ENCODE data around the gene AMBRA1. TPM values are rescaled to one million over a fixed set of nuclear protein-coding genes. Genes with fewer than 3 reads are reported as not detected.

Gene AMBRA1
- total RNA-seq, 1 donor = 23.7 TPM

- TF ChIP-seq, protein P1, sequence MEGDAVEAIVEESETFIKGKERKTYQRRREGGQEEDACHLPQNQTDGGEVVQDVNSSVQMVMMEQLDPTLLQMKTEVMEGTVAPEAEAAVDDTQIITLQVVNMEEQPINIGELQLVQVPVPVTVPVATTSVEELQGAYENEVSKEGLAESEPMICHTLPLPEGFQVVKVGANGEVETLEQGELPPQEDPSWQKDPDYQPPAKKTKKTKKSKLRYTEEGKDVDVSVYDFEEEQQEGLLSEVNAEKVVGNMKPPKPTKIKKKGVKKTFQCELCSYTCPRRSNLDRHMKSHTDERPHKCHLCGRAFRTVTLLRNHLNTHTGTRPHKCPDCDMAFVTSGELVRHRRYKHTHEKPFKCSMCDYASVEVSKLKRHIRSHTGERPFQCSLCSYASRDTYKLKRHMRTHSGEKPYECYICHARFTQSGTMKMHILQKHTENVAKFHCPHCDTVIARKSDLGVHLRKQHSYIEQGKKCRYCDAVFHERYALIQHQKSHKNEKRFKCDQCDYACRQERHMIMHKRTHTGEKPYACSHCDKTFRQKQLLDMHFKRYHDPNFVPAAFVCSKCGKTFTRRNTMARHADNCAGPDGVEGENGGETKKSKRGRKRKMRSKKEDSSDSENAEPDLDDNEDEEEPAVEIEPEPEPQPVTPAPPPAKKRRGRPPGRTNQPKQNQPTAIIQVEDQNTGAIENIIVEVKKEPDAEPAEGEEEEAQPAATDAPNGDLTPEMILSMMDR (IDR thresholded peaks at IDR 0.05; ENCODE audit: insufficient read depth, low read depth, low read length) = no peak
- DNase-seq (ENCODE audit: low read depth) = no peak
- no peak overlapping the region for H3K4me3 ChIP-seq (ENCODE audit: low read depth, low read length)
Measured at GRCh38 chr11:46582588-46582987, 11.2 kb downstream of the AMBRA1 start.

DNA sequence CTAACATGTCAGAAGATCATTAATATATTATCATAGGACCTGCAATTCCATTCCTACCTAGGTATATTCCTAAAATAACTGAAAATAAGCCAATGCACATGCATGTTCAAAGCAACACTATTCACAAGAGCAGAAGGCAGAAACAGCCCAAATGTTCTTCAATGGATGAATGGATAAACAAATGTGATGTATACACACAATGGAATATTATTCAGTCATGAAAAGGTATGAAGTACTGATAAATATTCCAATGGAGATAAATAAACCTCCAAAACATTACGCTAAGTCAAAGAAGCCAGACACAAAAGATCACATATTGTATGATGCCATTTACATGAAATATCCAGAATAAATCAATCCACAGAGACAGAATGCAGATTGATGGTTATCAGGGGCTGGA, 16.8 kb downstream of the AMBRA1 start:
- TF ChIP-seq, protein P1 (IDR thresholded peaks at IDR 0.05; ENCODE audit: insufficient read depth, low read depth, low read length) = no peak
- H3K4me3 ChIP-seq (ENCODE audit: low read depth, low read length) = no peak overlapping the region
- no peak for DNase-seq (ENCODE audit: low read depth)

- no peak for DNase-seq (ENCODE audit: low read depth)
- H3K4me3 ChIP-seq (ENCODE audit: low read depth, low read length) = no peak overlapping the region
- TF ChIP-seq, protein P1 (IDR thresholded peaks at IDR 0.05; ENCODE audit: insufficient read depth, low read depth, low read length) = no peak
Measured at GRCh38 chr11:46574656-46575055, 19.2 kb downstream of the AMBRA1 start.

DNA sequence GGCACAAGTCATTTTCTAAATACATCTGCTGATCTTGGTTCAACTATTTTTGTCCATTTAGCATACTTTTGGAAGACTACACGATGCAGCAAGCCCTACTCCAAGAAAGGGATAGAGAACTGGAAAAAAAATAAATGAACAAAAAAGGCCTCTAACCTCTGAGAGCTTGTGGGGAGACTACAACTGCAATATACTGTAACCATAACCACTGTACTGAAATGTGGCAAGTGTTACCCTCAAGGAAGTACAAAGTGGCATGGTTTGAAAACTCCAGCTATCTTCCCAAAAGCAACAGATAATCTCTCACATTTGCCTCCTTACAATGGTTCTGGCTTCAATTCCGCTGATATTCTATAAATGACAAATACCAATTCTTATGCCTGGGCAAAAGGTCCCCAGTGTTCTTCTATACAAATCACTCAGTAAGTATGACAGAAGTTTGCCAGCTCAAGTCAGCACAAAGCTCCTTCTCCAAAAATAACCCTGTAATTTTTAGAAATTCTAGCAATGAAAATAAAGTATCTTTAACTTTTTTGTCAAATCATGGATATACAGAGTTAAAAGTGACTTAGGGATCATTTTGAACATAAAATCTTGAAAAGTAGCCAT, 22.9 kb downstream of the AMBRA1 start:
- DNase-seq (ENCODE audit: low read depth) = no peak
- no peak overlapping the region for H3K4me3 ChIP-seq (ENCODE audit: low read depth, low read length)
- TF ChIP-seq, protein P1 (IDR thresholded peaks at IDR 0.05; ENCODE audit: insufficient read depth, low read depth, low read length) = no peak

DNA sequence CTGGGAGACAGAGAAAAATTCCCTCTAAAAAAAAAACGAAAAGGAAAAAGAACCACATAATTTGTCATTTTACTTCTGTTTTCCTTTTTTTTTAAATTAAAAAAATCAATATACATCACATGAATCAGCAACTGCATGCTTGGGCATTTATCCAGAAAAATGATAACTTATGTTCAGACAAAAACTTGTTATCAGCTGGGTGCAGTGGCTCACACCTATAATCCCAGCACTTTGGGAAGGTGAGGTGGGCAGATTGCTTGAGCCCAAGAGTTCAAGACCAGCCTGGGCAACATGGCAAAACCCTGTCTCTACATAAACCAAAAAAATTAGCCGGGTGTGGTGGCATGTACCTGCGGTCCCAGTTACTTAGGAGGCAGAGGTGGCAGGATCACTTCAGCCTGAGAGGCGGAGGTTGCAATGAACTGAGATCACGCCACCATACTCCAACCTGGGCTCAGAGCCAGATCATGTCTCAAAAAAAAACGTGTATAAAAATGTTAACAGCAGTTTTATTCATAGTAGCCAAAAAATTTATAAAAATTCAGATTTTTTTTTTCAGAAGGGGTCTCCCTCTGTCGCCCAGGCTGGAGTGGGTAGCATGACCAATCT, 28.5 kb downstream of the AMBRA1 start:
- no peak overlapping the region for H3K4me3 ChIP-seq (ENCODE audit: low read depth, low read length)
- TF ChIP-seq, protein P1 (IDR thresholded peaks at IDR 0.05; ENCODE audit: insufficient read depth, low read depth, low read length) = no peak
- DNase-seq (ENCODE audit: low read depth) = no peak

- DNase-seq (ENCODE audit: low read depth) = peak; percentile 21
Measured at GRCh38 chr11:46564459-46564858, 29.4 kb downstream of the AMBRA1 start.

More at GRCh38 chr11:46564459-46564858, 29.4 kb downstream of the AMBRA1 start:
- H3K4me3 ChIP-seq (ENCODE audit: low read depth, low read length) = no peak overlapping the region
- TF ChIP-seq, protein P1 (IDR thresholded peaks at IDR 0.05; ENCODE audit: insufficient read depth, low read depth, low read length) = no peak

Data from fibroblast of villous mesenchyme (primary cell).